ENCODE measurements around the gene EFNA5. TPM values are rescaled to one million over a fixed set of nuclear protein-coding genes. Genes with fewer than 3 reads are reported as not detected.

Gene EFNA5
- total and polyA plus RNA-seq, 2 of the 8 experiments (the other 6 are each of a cell fraction or from before 2014, with no cell fraction given), result 9.6 to 21.8 TPM

DNA sequence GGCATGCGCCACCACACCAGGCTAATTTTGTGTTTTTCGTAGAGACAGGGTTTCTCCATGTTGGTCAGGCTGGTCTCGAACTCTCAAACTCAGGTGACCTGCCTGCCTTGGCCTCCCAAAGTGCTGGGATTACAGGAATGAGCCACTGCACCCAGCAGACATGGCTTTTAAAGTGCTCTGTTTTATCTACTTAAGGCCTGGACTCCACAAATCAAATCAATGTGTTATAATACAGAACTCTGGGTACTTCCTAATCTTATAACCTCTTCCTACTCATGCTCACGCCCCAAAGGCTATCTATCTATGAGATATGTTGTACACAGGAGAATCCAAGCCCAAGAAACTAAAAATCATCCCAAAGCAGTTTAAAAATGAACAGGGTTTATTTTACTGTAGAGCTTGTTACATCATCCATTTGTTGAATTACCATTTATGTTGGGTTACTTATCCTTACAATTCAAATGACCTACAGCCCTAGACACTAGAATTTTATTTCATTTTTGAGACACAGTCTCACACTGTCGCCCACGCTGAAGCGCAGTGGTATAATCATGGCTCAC is 155.1 kb downstream of the EFNA5 start (continued):
- TF ChIP-seq CBX5 (IDR thresholded peaks at IDR 0.05; ENCODE audit: low read depth, low read length) (no peak), EP300 (IDR thresholded peaks at IDR 0.05; ENCODE audit: borderline replicate concordance in 1 of 2, low read depth in 2 of 2, low read length in 2 of 2) (no peak), SIRT6 (IDR thresholded peaks at IDR 0.05; ENCODE audit: low read length) (no peak), CTBP2 (IDR thresholded peaks at IDR 0.05; ENCODE audit: borderline replicate concordance, insufficient read depth, insufficient read length, low read length) (no peak), RXRA (IDR thresholded peaks at IDR 0.05; ENCODE audit: insufficient read depth, low read depth, low read length) (no peak)

All from H1 (cell line).